ENCODE measurements around the gene SH2D4B. TPM values are rescaled to one million over a fixed set of nuclear protein-coding genes. Genes with fewer than 3 reads are reported as not detected.

Gene SH2D4B
- total RNA-seq, 4 donors from 2014 or later, result 0.26 to 0.42 TPM; not detected in 2

DNA sequence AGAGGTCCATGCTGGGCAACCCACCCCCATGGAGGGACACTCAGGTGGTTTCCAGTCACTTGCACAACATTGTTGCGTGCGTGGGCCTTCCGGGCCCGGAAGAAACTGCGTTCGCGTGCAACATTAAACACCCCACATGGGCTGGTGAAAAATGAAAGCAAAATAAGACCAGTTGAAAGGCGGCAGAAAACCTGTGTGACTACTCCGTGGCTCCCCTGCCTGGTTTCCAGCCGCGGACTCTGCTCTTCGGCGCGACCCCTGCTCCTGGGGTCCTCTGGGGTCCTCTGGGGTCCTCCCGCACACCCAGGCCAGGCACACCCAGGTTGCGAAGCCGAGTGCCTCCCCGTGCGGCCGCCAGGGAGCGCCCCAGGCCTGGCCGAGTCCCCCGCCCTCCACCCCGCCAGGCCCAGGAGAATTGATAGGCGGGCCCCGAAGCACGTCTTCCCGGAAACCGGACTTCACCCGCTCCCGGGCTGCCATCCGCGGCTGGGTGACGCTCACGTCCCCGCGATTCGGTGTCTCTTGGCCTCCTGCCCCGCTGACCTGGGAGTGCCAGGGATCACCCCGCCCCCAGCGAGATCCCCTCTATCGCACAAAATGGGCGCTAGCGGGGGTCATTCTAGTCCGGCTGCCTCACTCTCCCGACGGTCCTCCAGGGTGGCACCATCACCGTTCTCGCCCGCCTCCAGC, 1.9 kb upstream of the SH2D4B start:
- Histone ChIP-seq H3K4me3 (peak overlapping the region; percentile 49 to 60 (median 54)), H3K4me1 (peaks cover 6 to 12% (median 9%) of the 10 kb centered on the region in 4 donors), H3K36me3 (no peaks in the 10 kb centered on the region), H3K27me3 (no peaks in the 10 kb centered on the region), H3K27ac (replicated peaks in 1 of 4) (peak overlapping the region in 3 of 4 donors; percentile 30 to 62 (median 42)), H3K9me3 (no peaks in the 10 kb centered on the region)
- intact Hi-C loops (cut with DNase I), result no loop called here
- no peak for DNase-seq (ENCODE audit: extremely low spot score)
- TF ChIP-seq, protein P1, sequence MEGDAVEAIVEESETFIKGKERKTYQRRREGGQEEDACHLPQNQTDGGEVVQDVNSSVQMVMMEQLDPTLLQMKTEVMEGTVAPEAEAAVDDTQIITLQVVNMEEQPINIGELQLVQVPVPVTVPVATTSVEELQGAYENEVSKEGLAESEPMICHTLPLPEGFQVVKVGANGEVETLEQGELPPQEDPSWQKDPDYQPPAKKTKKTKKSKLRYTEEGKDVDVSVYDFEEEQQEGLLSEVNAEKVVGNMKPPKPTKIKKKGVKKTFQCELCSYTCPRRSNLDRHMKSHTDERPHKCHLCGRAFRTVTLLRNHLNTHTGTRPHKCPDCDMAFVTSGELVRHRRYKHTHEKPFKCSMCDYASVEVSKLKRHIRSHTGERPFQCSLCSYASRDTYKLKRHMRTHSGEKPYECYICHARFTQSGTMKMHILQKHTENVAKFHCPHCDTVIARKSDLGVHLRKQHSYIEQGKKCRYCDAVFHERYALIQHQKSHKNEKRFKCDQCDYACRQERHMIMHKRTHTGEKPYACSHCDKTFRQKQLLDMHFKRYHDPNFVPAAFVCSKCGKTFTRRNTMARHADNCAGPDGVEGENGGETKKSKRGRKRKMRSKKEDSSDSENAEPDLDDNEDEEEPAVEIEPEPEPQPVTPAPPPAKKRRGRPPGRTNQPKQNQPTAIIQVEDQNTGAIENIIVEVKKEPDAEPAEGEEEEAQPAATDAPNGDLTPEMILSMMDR (IDR thresholded peaks at IDR 0.05), result peak; percentile 52 to 83 (median 58)
- TF ChIP-seq POLR2AphosphoS5 (IDR thresholded peaks at IDR 0.05) (peak in 1 of 2 donors; percentile 8), EP300 (IDR thresholded peaks at IDR 0.05) (no peak)
- 29% methylated on average over 21 of the region's 50 CpGs for WGBS

GRCh38 chr10:80536361-80536835, 1.3 kb upstream of the SH2D4B start:
- Histone ChIP-seq H3K27ac (replicated peaks in 1 of 4) (peak overlapping the region in 3 of 4 donors; percentile 30 to 62 (median 42)), H3K27me3 (no peaks in the 10 kb centered on the region), H3K4me3 (peak overlapping the region; percentile 49 to 60 (median 54)), H3K4me1 (peaks cover 7 to 12% (median 9%) of the 10 kb centered on the region in 4 donors), H3K36me3 (no peaks in the 10 kb centered on the region), H3K9me3 (no peaks in the 10 kb centered on the region)
- no peak for DNase-seq (ENCODE audit: extremely low spot score)
- intact Hi-C loops (cut with DNase I), result no loop called here
- TF ChIP-seq, protein P1 (IDR thresholded peaks at IDR 0.05), result no peak
- TF ChIP-seq POLR2AphosphoS5 (IDR thresholded peaks at IDR 0.05) (no peak), POLR2A (IDR thresholded peaks at IDR 0.05; ENCODE audit: low read depth) (no peak), EP300 (IDR thresholded peaks at IDR 0.05) (no peak)
- 80% methylated on average over 17 of the region's 17 CpGs for WGBS

DNA sequence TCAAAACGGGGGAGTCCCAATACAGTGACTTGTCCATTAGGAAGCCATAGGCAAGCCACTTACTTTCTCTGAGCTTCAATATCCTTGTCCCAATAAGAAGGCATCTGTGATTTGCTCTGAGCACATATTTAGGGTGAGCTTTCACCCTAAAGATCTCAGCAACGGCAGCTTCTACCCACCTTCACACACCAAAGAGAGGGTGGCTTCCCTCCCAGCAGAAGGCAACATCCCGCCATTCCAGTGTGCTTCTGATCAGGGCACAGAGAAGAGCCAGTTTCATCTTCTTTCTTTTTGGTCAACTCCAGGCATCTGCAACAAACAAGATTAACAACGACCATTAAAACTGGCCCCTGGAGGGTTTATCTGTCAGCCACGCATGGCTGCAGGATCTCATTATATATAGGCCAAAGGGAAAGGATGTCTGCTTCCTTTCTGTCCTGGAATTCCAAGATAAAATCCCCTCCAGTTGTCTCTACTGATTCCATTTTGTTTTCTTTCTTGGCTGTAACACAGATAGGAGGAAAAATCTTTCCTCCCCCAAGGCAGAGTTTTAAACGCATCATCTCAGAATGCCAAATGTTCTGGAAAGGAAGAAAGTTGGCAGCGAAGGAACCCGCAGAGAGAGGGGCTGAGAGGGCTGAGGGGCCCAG, 491 bp upstream of the SH2D4B start:
- no peaks in the 10 kb centered on the region for H3K36me3 ChIP-seq
- H3K4me1 ChIP-seq, result peaks cover 9 to 14% (median 11%) of the 10 kb centered on the region in 4 donors
- TF ChIP-seq, protein P1 (IDR thresholded peaks at IDR 0.05), result no peak
- no peak for TF ChIP-seq POLR2A (IDR thresholded peaks at IDR 0.05; ENCODE audit: low read depth)
- TF ChIP-seq POLR2AphosphoS5 (IDR thresholded peaks at IDR 0.05), result no peak
- no peak for TF ChIP-seq EP300 (IDR thresholded peaks at IDR 0.05)
- no peak for DNase-seq (ENCODE audit: extremely low spot score)
- intact Hi-C loops (cut with DNase I), result no loop called here
- no peaks in the 10 kb centered on the region for H3K9me3 ChIP-seq
- H3K27ac ChIP-seq (replicated peaks in 1 of 4), result no peak overlapping the region
- WGBS, result 78% methylated on average over 8 of the region's 8 CpGs
- no peaks in the 10 kb centered on the region for H3K27me3 ChIP-seq
- no peak overlapping the region for H3K4me3 ChIP-seq

GRCh38 chr10:80538481-80539185, 931 bp downstream of the SH2D4B start:
- H3K36me3 ChIP-seq, result no peaks in the 10 kb centered on the region
- no peak overlapping the region for H3K27ac ChIP-seq (replicated peaks in 1 of 4)
- peak; percentile 86 for DNase-seq (ENCODE audit: extremely low spot score)
- no peaks in the 10 kb centered on the region for H3K27me3 ChIP-seq
- no peaks in the 10 kb centered on the region for H3K9me3 ChIP-seq
- intact Hi-C loops (cut with DNase I), result no loop called here
- TF ChIP-seq POLR2AphosphoS5 (IDR thresholded peaks at IDR 0.05), result no peak
- no peak for TF ChIP-seq POLR2A (IDR thresholded peaks at IDR 0.05; ENCODE audit: low read depth)
- TF ChIP-seq, protein P1 (IDR thresholded peaks at IDR 0.05), result no peak
- TF ChIP-seq EP300 (IDR thresholded peaks at IDR 0.05), result no peak
- peaks cover 9 to 14% (median 11%) of the 10 kb centered on the region in 4 donors for H3K4me1 ChIP-seq
- H3K4me3 ChIP-seq, result no peak overlapping the region
- WGBS, result 97% methylated on average over 10 of the region's 16 CpGs
